ENCODE data around the gene CEP78.

Gene CEP78

GRCh38 chr9:78262655-78263054, 26.8 kb downstream of the CEP78 start:
- DNase-seq (ENCODE audit: low read depth) = no peak
- TF ChIP-seq, protein P1, sequence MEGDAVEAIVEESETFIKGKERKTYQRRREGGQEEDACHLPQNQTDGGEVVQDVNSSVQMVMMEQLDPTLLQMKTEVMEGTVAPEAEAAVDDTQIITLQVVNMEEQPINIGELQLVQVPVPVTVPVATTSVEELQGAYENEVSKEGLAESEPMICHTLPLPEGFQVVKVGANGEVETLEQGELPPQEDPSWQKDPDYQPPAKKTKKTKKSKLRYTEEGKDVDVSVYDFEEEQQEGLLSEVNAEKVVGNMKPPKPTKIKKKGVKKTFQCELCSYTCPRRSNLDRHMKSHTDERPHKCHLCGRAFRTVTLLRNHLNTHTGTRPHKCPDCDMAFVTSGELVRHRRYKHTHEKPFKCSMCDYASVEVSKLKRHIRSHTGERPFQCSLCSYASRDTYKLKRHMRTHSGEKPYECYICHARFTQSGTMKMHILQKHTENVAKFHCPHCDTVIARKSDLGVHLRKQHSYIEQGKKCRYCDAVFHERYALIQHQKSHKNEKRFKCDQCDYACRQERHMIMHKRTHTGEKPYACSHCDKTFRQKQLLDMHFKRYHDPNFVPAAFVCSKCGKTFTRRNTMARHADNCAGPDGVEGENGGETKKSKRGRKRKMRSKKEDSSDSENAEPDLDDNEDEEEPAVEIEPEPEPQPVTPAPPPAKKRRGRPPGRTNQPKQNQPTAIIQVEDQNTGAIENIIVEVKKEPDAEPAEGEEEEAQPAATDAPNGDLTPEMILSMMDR (IDR thresholded peaks at IDR 0.05; ENCODE audit: insufficient read depth, low read depth, low read length, missing control alignments) = no peak
- H3K4me3 ChIP-seq (ENCODE audit: low read length) = no peak overlapping the region

DNA sequence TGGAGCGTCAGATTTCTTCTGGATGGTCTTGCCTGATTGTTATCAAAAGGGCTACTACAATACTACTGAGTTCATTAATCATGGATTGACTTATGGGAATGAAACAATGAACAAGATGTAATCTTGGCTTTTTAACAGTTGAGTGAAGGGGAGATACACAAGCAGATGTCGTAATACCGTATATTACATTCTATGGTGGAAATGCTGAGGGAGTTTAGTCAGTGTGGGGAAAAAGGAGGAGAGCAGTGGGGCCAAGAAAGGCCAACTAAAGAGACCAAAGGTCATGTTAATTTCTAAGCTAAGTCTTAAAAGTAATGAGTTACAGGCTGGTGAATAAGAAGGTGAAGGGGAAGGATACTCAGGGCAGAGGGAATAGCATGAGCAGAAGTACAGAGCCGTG, 32.0 kb downstream of the CEP78 start:
- DNase-seq (ENCODE audit: low read depth) = no peak
- TF ChIP-seq, protein P1 (IDR thresholded peaks at IDR 0.05; ENCODE audit: insufficient read depth, low read depth, low read length, missing control alignments) = no peak
- H3K4me3 ChIP-seq (ENCODE audit: low read length) = no peak overlapping the region

- no peak for DNase-seq (ENCODE audit: low read depth)
- H3K4me3 ChIP-seq (ENCODE audit: low read length) = no peak overlapping the region
- TF ChIP-seq, protein P1 (IDR thresholded peaks at IDR 0.05; ENCODE audit: insufficient read depth, low read depth, low read length, missing control alignments) = no peak
These were observed 33.9 kb downstream of the CEP78 start for GRCh38 chr9:78269784-78270183.

DNA sequence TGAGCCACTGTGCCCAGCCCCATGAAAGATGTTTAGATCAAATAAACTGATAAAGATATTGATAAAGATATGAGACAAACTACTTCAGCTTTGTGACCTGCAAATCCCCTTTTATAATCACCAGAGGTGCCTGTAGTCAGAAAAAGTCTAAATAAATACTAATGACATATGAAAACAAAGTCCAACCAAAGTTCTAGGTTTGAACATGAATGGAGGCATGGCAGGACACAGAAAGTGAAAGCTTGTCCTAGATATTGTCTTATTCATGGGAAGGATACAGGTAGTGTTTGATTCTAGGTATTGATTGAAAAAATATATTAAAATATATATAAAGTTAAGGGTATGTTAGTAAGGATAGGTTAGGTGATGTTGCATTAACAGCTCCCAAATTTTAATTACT, 36.4 kb downstream of the CEP78 start:
- TF ChIP-seq, protein P1 (IDR thresholded peaks at IDR 0.05; ENCODE audit: insufficient read depth, low read depth, low read length, missing control alignments) = no peak
- H3K4me3 ChIP-seq (ENCODE audit: low read length) = no peak overlapping the region
- no peak for DNase-seq (ENCODE audit: low read depth)

GRCh38 chr9:78273761-78274160, 37.9 kb downstream of the CEP78 start:
- TF ChIP-seq, protein P1 (IDR thresholded peaks at IDR 0.05; ENCODE audit: insufficient read depth, low read depth, low read length, missing control alignments) = no peak
- peak; percentile 25 for DNase-seq (ENCODE audit: low read depth)
- no peak overlapping the region for H3K4me3 ChIP-seq (ENCODE audit: low read length)

- H3K4me3 ChIP-seq (ENCODE audit: low read length) = no peak overlapping the region
- DNase-seq (ENCODE audit: low read depth) = peak; percentile 80
- TF ChIP-seq, protein P1 (IDR thresholded peaks at IDR 0.05; ENCODE audit: insufficient read depth, low read depth, low read length, missing control alignments) = no peak
These were observed 42.4 kb downstream of the CEP78 start for GRCh38 chr9:78278177-78278777.

GRCh38 chr9:78278801-78279200, 42.9 kb downstream of the CEP78 start:
- TF ChIP-seq, protein P1 (IDR thresholded peaks at IDR 0.05; ENCODE audit: insufficient read depth, low read depth, low read length, missing control alignments) = no peak
- H3K4me3 ChIP-seq (ENCODE audit: low read length) = no peak overlapping the region
- no peak for DNase-seq (ENCODE audit: low read depth)

All from epithelial cell of esophagus (primary cell).